Panc1 (cell line): ENCODE data around the gene ALDH9A1. TPM values are rescaled to one million over a fixed set of nuclear protein-coding genes. Genes with fewer than 3 reads are reported as not detected.

Experiments
- ATAC-seq: fragments of 200-7000 bp; cut with Tn5 transposase; 2 replicates; pipeline ENCODE4 v1.9.1; 2020; ENCODE audit warnings: mild to moderate bottlenecking, moderate library complexity
- BruUV-seq: library from RNA; stranded (reverse); fragments of 400-500 nt; replicated peaks from 2 replicates; lab custom pipeline; 2021; lab: Mats Ljungman, UMichigan
- CTCF ChIA-PET: fragments of 300-600 bp; sonication (Branson Sonifier 250); formaldehyde crosslinking; loops from one replicate; lab custom pipeline; 2022; ENCODE audit warnings: antibody characterized with exemption; lab: Charles Lee
- POLR2A ChIA-PET: fragments of 300-600 bp; sonication (Branson Sonifier 250); formaldehyde crosslinking; loops from one replicate; lab custom pipeline; 2022; ENCODE audit warnings: antibody characterized with exemption; lab: Charles Lee
- DNase-seq: peaks from one replicate; pipeline ENCODE4 v3.0.0-alpha.2; 2010; ENCODE audit warnings: low read depth, low spot score
- H3K27ac ChIP-seq: 2 replicates; pipeline ENCODE4 v1.5.1; 2011; ENCODE audit warnings: mild to moderate bottlenecking, low read length, inconsistent platforms
- H3K27me3 ChIP-seq: fragments of 200-500 bp; sonication (Bioruptor generic); 2 replicates; pipeline ENCODE4 v1.6.0; 2014; ENCODE audit warnings: low read length, inconsistent platforms; ENCODE audit not compliant: control insufficient read depth, insufficient read depth
- H3K36me3 ChIP-seq: fragments of 200-500 bp; sonication (Bioruptor generic); 2 replicates; pipeline ENCODE4 v1.5.1; 2014; ENCODE audit warnings: inconsistent platforms, mild to moderate bottlenecking, low read length, moderate library complexity; ENCODE audit not compliant: control insufficient read depth, insufficient read depth
- H3K4me1 ChIP-seq: 2 replicates; pipeline ENCODE4 v1.5.1; 2011; ENCODE audit warnings: inconsistent platforms, mild to moderate bottlenecking, low read length, moderate library complexity; ENCODE audit not compliant: control insufficient read depth, insufficient read depth
- H3K4me3 ChIP-seq, 2 experiments: 2 replicates each; pipeline ENCODE4 v1.5.1; 2011 to 2012; ENCODE audit warnings: low read depth in 2 of 2, low read length in 2 of 2, mild to moderate bottlenecking in 2 of 2, inconsistent platforms in 1 of 2, moderate library complexity in 1 of 2
- H3K9me3 ChIP-seq: fragments of 200-500 bp; sonication (Bioruptor generic); 2 replicates; pipeline ENCODE4 v1.5.1; 2014; ENCODE audit warnings: low read depth, mild to moderate bottlenecking, inconsistent platforms, low read length, moderate library complexity; ENCODE audit not compliant: control insufficient read depth, insufficient read depth
- CTCF ChIP-seq: fragments of 450-650 bp; IDR thresholded peaks from 2 replicates; pipeline ENCODE4 v1.5.1; 2017; ENCODE audit warnings: mild to moderate bottlenecking
- POLR2AphosphoS5 ChIP-seq: IDR thresholded peaks from 2 replicates; pipeline ENCODE4 v1.6.1; 2012; ENCODE audit warnings: mild to moderate bottlenecking, low read depth, low read length, moderate library complexity
- REST ChIP-seq, 2 experiments: IDR thresholded peaks; 2 replicates each; pipeline ENCODE4 v1.6.1; 2011 to 2012; ENCODE audit warnings: low read depth in 2 of 2, control low read depth in 1 of 2, low read length in 1 of 2, mild to moderate bottlenecking in 1 of 2, moderate library complexity in 1 of 2; ENCODE audit not compliant: insufficient read depth in 1 of 2
- SIN3A ChIP-seq: IDR thresholded peaks from 2 replicates; pipeline ENCODE4 v1.6.1; 2012; ENCODE audit warnings: low read depth, mild to moderate bottlenecking, low read length, moderate library complexity, borderline replicate concordance; ENCODE audit not compliant: insufficient read depth
- TCF7L2 ChIP-seq: IDR thresholded peaks from 2 replicates; pipeline ENCODE4 v1.6.1; 2011; ENCODE audit warnings: mild to moderate bottlenecking, low read depth, low read length, inconsistent platforms
- in situ Hi-C: cut with HindIII; loops from 2 replicates; pipeline ENCODE4 v1.10.0; 2016; ENCODE audit warnings: low sequenced_read_pairs, low pct_unique_long_range_greater_than_20kb
- intact Hi-C: fragments of 100-400 bp; cut with micrococcal nuclease; formaldehyde crosslinking; loops from one replicate; pipeline ENCODE4 v1.10.0; 2022; ENCODE audit not compliant: unreplicated experiment
- total RNA-seq: library from RNA; stranded (reverse); gene quantifications from one replicate; pipeline ENCODE4 v1.2.1, GENCODE V29; 2021; ENCODE audit not compliant: unreplicated experiment

ALDH9A1 gene
- total RNA-seq, 1 experiment from 2014 or later: 30.3 TPM

- in situ Hi-C loops: no loop called here
- intact Hi-C loops: no loop called here
- BruUV-seq: no TSS peak
- ChIA-PET CTCF (no interaction called here), POLR2A (interaction anchor here (0.5 kb wide), 1 partner anchor 48 kb away, joined by 13 read pairs; no protein-coding TSS in a partner anchor)
- no peak for TF ChIP-seq TCF7L2
- TF ChIP-seq SIN3A: no peak
- no peak for TF ChIP-seq POLR2AphosphoS5
- TF ChIP-seq REST (IDR thresholded peaks at IDR 0.05; ENCODE audit: insufficient read depth in 1 of 2, low read depth in 2 of 2, low read length in 1 of 2): no peak
- no peak for TF ChIP-seq CTCF
- H3K4me1 ChIP-seq: no peaks in the 10 kb centered on the region
- no peaks in the 10 kb centered on the region for H3K9me3 ChIP-seq
- ATAC-seq (no peak), DNase-seq (no peak)
- H3K4me3 ChIP-seq: no peak overlapping the region
- no peaks in the 10 kb centered on the region for H3K36me3 ChIP-seq
- H3K27ac ChIP-seq: no peak overlapping the region
- no peaks in the 10 kb centered on the region for H3K27me3 ChIP-seq
These were observed 50.4 kb downstream of the ALDH9A1 start for GRCh38 chr1:165647970-165648369.

- BruUV-seq: no TSS peak
- no peak for DNase-seq
- CTCF ChIA-PET: no interaction called here
These were observed 50.8 kb downstream of the ALDH9A1 start for GRCh38 chr1:165647517-165647916.

More at GRCh38 chr1:165647517-165647916, 50.8 kb downstream of the ALDH9A1 start:
- TF ChIP-seq SIN3A: no peak
- no peak for TF ChIP-seq TCF7L2
- no peak for TF ChIP-seq CTCF
- no peak for TF ChIP-seq REST (IDR thresholded peaks at IDR 0.05; ENCODE audit: insufficient read depth in 1 of 2, low read depth in 2 of 2, low read length in 1 of 2)
- no peak for TF ChIP-seq POLR2AphosphoS5
- H3K4me1 ChIP-seq: no peaks in the 10 kb centered on the region
- H3K36me3 ChIP-seq: no peaks in the 10 kb centered on the region
- POLR2A ChIA-PET: interaction anchor here (0.5 to 0.7 kb wide), 2 partner anchors 48 to 107 kb away, joined by 5 to 13 read pairs; no protein-coding TSS in a partner anchor
- no peak overlapping the region for H3K27ac ChIP-seq
- in situ Hi-C loops: no loop called here
- no peaks in the 10 kb centered on the region for H3K27me3 ChIP-seq
- no peaks in the 10 kb centered on the region for H3K9me3 ChIP-seq
- no peak for ATAC-seq
- intact Hi-C loops: no loop called here
- no peak overlapping the region for H3K4me3 ChIP-seq
